ENCODE results near the gene CRELD1. TPM values are rescaled to one million over a fixed set of nuclear protein-coding genes. Genes with fewer than 3 reads are reported as not detected.

CRELD1 gene
- total and polyA plus RNA-seq, 2 of the 4 experiments (the other 2 are of a cell fraction) = 8.6 to 25.7 TPM

DNA sequence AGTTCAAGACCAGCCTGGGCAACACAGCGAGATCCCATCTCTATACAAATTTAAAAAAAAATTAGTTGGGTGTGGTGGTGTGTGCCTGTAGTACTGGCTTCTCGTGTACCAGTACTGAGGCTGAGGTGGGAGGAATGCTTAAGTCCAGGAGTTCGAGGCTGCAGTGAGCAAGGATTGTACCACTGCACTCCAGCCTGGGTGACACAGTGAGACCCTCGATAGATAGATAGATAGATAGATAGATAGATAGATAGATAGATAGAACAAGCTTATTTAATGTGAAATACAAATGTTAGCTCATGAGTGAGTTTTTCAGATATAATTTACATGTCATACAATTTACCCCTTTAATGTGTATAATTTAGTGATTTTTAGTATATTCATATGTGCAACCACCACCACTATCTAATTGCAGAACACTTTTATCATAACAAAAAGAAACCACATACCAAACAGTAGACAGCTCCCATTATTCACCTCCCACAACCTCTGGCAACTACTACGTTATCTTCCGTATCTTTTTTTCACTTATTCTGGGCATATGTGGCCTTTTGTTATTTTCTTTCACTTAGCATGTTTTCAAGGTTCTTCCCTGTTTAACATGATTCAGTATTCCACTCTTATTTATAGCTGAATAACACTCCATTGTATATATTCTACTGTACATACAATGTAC is 31.7 kb downstream of the CRELD1 start:
- WGBS, 2 experiments (ENCODE audit: extremely low coverage in 2 of 2, insufficient read length in 1 of 2) = no CpG with 5 or more reads among the region's 6 CpGs
- H2AK5ac ChIP-seq (ENCODE audit: low read depth, low read length) = no peak overlapping the region
- BruUV-seq (replicated peaks) = no TSS peak
- no peak overlapping the region for H2BK120ac ChIP-seq (ENCODE audit: low read depth, low read length)
- ChIA-PET CTCF (no interaction called here), POLR2A (ENCODE audit: unreplicated experiment) (no interaction called here)
- ATAC-seq (ENCODE audit: low read depth) (no peak), DNase-seq (no peak)
- peaks cover 6% of the 10 kb centered on the region for H3K9me1 ChIP-seq (ENCODE audit: insufficient read depth, low read length)
- no peaks in the 10 kb centered on the region for H3K27me3 ChIP-seq (ENCODE audit: control insufficient read depth, insufficient read depth, low read length)
- H3K79me1 ChIP-seq (ENCODE audit: low read depth in 1 of 2, low read length in 2 of 2) = peaks cover 3 to 17% of the 10 kb centered on the region in 2 experiments; a peak in 3 of 4 replicates
- H3K14ac ChIP-seq (replicated peaks; ENCODE audit: low read depth, low read length) = no peak overlapping the region
- no peak overlapping the region for H3K18ac ChIP-seq (ENCODE audit: low read depth, low read length)
- H3K4ac ChIP-seq (ENCODE audit: low read depth, low read length) = no peak overlapping the region
- no peak overlapping the region for H3K27ac ChIP-seq (ENCODE audit: insufficient read depth, low read length)
- no peak overlapping the region for H2BK20ac ChIP-seq (ENCODE audit: low read depth, low read length)
- no peak overlapping the region for H3K23ac ChIP-seq (ENCODE audit: low read depth, low read length)
- H3K4me3 ChIP-seq (ENCODE audit: insufficient read depth, low read depth, low read length) = no peak overlapping the region
- peaks cover 3% of the 10 kb centered on the region; the same call in 1 of the 2 replicates for H4K20me1 ChIP-seq (ENCODE audit: insufficient read depth, low read length)
- H4K8ac ChIP-seq (ENCODE audit: low read depth in 2 of 2, low read length in 2 of 2) = no peak overlapping the region
- intact Hi-C loops (cut with micrococcal nuclease) = no loop called here
- no peak overlapping the region for H2AK9ac ChIP-seq (replicated peaks; ENCODE audit: low read depth, low read length, poor library complexity)
- H2BK5ac ChIP-seq (ENCODE audit: low read depth, low read length, poor library complexity, severe bottlenecking) = no peak overlapping the region
- dilution Hi-C loops (cut with HindIII; ENCODE audit: low sequenced_read_pairs, unreplicated experiment) = no loop called here
- H3K9me3 ChIP-seq (ENCODE audit: control insufficient read depth, insufficient read depth, low read length) = no peaks in the 10 kb centered on the region
- H2BK15ac ChIP-seq (ENCODE audit: low read depth, low read length) = no peak overlapping the region
- TF ChIP-seq, protein P1, sequence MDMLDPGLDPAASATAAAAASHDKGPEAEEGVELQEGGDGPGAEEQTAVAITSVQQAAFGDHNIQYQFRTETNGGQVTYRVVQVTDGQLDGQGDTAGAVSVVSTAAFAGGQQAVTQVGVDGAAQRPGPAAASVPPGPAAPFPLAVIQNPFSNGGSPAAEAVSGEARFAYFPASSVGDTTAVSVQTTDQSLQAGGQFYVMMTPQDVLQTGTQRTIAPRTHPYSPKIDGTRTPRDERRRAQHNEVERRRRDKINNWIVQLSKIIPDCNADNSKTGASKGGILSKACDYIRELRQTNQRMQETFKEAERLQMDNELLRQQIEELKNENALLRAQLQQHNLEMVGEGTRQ (IDR thresholded peaks at IDR 0.05; ENCODE audit: low read depth, low read length) = no peak
- no peak for TF ChIP-seq MXI1 (IDR thresholded peaks at IDR 0.05; ENCODE audit: borderline replicate concordance, low read depth, low read length)
- no peak for TF ChIP-seq RAD21 (IDR thresholded peaks at IDR 0.05; ENCODE audit: low read length)
- no peak for TF ChIP-seq RCOR1 (IDR thresholded peaks at IDR 0.05; ENCODE audit: insufficient replicate concordance, low read length)
- TF ChIP-seq MAFK (IDR thresholded peaks at IDR 0.05; ENCODE audit: low read depth, low read length) = no peak
- TF ChIP-seq FOS (IDR thresholded peaks at IDR 0.05; ENCODE audit: low read depth, low read length) = no peak
- TF ChIP-seq RFX5 (IDR thresholded peaks at IDR 0.05; ENCODE audit: low read depth, low read length) = no peak
- no peak for TF ChIP-seq MAZ (IDR thresholded peaks at IDR 0.05; ENCODE audit: borderline replicate concordance, low read depth, low read length)
- no peak for TF ChIP-seq BHLHE40 (IDR thresholded peaks at IDR 0.05; ENCODE audit: low read depth, low read length)
- TF ChIP-seq, protein P2, sequence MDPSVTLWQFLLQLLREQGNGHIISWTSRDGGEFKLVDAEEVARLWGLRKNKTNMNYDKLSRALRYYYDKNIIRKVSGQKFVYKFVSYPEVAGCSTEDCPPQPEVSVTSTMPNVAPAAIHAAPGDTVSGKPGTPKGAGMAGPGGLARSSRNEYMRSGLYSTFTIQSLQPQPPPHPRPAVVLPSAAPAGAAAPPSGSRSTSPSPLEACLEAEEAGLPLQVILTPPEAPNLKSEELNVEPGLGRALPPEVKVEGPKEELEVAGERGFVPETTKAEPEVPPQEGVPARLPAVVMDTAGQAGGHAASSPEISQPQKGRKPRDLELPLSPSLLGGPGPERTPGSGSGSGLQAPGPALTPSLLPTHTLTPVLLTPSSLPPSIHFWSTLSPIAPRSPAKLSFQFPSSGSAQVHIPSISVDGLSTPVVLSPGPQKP (IDR thresholded peaks at IDR 0.05; ENCODE audit: borderline replicate concordance, low read depth, low read length) = no peak
- no peak overlapping the region for H2AFZ ChIP-seq (replicated peaks; ENCODE audit: low read length, poor library complexity)
- H3K36me3 ChIP-seq (ENCODE audit: control insufficient read depth, insufficient read depth, low read length) = peaks cover 18% of the 10 kb centered on the region
- in situ Hi-C loops (cut with MboI; ENCODE audit: low sequenced_read_pairs) = no loop called here
- peaks cover 6% of the 10 kb centered on the region for H3K4me1 ChIP-seq (ENCODE audit: control insufficient read depth, insufficient read depth, low read length)
- no peak overlapping the region for H4K91ac ChIP-seq (ENCODE audit: insufficient read depth, low read depth, low read length)
- no peak overlapping the region for H3K4me2 ChIP-seq (ENCODE audit: low read depth, low read length)
- H3K9ac ChIP-seq (ENCODE audit: low read depth, low read length) = no peak overlapping the region
- H3K56ac ChIP-seq (ENCODE audit: extremely low read depth, insufficient read depth, low read length) = no peak overlapping the region
- H4K5ac ChIP-seq (ENCODE audit: low read depth, low read length) = no peak overlapping the region

Data from IMR-90 (cell line).